GM19240 (cell line): ENCODE data around the gene LRRC52.

Experiments used
- DNase-seq: peaks from one replicate; pipeline ENCODE4 v3.0.0; 2011; ENCODE audit warnings: low spot score; ENCODE audit not compliant: insufficient read length

The LRRC52 gene

DNA sequence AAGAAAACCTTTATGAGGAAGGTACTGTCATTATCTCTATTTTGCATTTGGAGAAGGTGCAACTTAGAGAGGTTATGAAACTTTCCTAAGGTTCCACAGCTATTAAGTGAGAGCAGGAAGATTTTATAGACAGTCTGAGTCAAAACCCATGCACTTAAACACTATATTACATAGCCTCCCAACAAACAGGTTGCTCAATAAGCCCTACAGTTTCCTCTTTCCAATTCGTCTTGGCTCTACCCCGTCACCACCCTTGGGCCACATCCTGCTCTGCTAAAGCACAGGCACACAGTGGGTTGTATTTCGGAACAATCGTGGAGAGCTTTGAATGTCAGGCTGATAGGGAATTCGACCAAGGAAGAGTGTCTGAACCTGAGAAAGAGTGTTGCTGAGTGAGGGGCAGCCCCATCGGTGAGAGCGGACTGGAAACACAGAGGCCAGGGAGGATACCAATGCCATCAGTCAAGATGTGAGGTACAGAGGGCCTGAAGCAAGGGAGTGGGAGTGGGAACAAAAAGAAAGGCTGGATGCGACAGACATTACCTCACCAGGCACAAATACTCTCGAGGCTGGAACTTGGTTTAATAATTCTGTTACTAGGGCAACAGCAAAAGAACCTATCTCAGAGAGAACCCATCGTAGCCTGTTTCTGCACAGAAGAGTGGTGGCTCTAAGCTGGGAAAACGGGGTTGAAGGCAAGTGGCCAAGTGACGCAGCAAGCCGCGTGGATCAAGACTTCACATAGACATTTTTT lies 6.3 kb upstream of the LRRC52 start:
- DNase-seq = no peak

DNA sequence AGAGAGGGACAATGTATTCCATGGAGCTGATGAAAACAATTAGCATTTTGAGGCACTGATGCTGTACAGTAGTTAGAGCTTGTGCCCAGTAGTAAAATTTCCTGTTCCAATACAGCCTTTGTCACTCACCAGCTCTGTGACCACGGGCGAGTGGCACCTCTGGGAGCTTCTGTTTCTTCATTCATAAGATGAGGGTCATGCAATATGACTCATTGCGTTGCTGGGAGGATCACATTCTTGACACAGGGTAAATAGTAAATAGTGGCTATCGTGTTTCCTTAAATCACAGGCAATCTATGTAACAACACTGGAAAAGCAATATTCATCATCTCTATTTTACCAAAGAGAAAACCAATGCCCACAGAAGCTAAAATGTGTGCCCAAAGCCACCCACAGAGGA lies 4.5 kb upstream of the LRRC52 start:
- DNase-seq = no peak

DNA sequence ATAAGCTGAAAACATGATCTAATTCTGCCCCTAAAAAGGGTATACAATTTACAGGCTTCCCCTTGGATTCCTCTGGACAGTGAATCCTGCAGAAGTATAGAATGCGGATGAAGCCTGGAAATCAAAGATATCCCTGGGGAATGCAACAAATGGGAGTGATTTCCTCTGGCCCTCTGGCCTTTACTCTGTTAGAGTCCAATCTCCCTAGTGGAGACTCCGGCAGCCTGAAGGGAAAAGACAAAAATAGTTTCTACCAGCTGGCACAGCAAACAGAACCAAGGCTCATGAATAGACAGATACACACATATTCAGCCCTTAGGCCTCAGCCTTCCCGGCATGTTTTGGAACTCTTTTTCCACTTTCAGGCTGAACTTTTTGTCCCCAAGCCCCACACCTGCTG lies 3.9 kb upstream of the LRRC52 start:
- no peak for DNase-seq

DNA sequence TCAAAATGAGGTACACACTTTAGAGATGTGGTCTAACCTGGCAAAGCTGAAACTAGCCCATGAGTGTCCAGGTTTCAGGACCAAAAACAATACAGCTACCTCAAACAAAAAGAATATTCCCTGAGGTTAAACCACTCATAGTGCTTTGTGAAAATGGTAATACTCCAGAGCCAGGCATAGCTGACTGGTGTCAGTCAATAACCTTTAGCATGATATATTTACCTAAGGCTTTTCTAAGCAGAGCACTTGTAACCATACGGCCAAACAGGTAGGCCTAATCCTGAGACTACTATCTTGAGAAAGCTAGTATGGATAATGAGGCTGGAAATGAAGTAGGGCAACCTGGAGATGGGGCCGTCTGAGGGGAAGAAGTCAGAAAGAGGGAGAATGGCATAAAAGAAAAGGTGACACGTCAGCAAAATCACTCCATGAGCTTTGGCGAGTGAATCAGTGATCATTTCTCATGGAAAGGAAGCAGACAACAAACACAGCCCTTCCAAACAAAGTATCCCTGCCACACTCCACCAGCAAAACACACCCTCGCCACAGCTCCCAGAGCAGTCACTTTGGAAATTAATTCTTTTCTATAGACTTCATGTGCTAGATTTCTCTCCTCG lies 1.7 kb upstream of the LRRC52 start:
- no peak for DNase-seq

DNA sequence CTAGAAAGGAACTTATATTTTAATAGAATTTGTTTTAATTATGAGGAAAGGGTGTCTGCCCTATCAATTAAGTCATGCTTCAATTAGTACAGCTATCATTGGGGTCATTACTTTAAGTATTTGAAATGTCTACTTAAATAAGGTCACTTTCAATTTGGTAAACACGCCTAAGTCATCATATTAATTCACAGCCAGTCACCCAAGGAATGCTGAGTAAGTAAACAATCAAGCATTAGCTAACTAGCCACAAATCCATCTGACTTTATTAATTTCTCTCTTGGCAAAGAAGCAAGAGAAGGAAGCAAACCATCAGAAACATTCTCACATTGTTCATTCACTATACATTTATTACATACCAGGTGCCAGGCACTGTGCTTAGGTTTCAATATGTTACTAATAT lies 1.2 kb upstream of the LRRC52 start:
- no peak for DNase-seq

DNA sequence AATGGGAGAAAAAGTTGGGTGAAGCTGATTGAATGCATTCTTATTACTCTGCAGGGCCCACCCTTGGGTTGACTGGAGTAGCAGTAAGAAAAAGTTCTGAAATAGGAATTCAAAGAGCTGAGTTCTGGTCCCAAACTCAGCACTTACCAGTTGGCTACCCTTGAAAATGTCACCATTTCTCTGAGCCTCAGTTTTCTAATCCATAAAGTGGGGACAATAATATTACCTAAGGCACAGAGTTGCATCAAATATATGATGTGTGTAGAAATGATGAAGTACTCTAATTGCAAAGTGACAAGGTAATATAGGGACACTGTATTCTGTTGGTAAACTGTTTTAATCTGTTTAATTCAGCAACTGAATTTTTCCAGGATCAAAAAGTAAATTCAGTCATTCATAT lies 1.2 kb downstream of the LRRC52 start:
- no peak for DNase-seq

DNA sequence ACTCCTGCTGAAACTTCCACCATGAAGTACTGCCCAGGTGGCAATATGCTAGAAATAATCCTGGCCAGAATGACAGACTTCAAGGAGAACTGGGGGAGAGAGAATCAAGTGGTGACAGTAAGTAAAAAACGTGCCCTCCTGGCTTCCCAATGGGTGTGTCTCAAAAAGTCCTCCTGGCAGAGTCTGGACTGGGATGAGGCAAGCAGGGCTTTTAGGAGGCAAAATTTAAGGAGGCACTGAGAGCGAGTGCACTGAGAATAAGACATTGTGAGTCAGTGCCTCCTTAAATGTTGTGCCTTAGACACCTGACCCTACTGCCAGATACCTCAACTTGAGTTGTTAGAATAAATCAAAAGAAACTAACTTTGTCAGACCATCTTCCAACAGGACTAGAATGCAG lies 2.2 kb downstream of the LRRC52 start:
- no peak for DNase-seq

DNA sequence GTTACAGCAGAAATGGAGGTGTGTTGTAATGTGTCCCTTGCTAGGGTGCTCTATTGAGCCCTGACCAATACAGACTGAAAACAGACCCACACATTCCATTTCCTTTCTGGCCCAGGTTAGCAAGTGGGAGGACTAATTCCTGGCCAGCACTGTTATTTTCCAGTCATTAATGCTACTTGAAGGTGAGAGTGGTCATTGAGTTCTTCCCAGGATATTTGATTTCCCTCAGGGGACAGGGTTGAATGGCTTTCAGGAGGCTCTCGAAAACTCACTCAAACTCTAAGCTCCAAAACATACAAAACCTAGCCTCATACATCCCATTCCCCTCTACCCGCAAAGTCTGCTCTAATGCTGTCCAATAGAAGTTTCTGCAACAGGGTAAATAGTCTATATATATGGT lies 6.2 kb downstream of the LRRC52 start:
- DNase-seq = no peak

GRCh38 chr1:165551469-165551868 lies 7.7 kb downstream of the LRRC52 start:
- DNase-seq = no peak

DNA sequence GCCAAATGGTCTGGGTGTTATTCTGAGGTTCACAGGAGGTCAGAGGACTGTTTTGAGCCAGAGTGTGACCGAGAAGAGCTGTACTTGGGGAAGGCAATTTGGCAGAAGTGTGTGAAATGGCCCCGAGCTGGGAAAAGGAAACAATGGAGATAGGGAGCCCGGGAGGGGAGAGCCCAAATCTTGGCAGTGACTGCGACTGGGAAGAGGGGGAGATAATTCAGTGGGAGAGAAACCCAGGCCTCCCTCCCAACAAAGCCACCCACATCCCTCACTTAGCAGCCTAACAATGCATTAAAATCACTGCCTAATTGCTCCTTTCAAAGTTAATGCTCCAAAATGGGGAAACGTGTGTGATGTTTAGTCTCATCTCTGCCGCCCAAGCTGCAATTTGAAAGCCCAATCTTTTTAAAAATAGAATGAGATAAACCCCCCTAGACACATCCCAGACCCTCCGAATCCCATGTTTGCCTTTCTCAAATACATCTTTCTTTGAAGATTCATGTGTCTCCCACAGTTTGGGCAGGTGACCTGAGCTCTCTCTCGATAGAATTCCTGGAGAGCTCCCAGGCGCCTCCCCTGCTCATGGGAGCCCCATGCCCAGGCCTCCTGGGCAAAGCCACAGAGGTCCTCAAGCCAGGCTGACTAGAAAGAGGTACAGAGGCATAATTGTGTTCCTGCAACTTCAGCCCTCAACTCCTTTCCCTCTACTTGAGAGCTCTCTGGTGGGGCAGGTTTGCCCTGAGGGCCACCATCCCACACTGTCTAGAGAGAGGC lies 17.3 kb downstream of the LRRC52 start:
- no peak for DNase-seq

GRCh38 chr1:165562571-165562970 lies 18.8 kb downstream of the LRRC52 start:
- DNase-seq = no peak

DNA sequence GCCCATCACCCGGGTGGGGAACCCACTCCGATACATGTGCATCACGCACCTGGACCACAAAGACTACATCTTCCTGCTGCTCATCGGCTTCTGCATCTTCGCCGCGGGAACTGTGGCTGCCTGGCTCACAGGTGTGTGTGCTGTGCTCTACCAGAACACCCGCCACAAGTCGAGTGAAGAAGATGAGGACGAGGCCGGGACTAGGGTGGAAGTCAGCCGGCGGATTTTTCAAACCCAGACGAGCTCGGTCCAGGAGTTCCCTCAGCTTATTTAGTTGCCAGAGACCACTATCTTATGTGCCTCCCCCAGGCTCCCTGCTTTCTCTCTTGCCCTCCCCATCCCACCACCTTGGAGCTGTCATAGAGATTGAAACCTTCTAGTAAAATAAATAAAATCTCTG lies 19.8 kb downstream of the LRRC52 start:
- no peak for DNase-seq

GRCh38 chr1:165564561-165564960 lies 20.8 kb downstream of the LRRC52 start:
- DNase-seq = no peak

DNA sequence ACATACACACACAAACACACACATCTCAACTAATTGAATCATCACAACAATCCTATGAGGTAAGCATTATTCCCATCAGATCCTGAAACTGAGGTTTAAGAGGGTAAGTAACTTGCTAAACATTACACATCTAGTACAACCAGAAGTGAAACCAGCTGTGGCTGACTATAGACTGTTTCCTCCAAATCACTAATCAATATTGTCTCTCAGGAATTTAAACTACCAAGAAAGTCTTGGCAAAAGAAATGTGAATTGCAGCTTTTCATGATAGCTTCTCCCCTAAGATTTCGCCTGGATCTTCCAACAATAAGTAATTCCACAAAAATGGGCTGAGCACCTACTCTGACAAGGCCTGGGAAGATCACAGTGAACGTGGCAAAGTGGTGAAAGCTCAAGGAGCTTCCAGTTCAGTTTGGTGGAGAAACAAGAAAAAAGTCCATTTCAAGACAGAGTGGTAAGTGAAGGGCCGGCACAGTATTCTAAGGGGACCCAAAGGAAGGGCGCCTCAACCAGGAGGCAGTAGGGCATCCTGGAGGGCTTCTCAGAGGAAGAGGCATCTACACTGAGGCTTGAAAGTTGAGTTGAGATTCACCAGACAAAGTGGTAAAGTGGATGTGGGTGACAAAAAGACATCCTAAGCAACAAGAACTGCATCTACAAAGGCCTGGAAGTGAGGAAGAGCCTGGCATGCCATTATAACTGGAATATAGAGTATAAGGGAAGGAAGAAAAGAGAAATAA lies 22.1 kb downstream of the LRRC52 start:
- no peak for DNase-seq

DNA sequence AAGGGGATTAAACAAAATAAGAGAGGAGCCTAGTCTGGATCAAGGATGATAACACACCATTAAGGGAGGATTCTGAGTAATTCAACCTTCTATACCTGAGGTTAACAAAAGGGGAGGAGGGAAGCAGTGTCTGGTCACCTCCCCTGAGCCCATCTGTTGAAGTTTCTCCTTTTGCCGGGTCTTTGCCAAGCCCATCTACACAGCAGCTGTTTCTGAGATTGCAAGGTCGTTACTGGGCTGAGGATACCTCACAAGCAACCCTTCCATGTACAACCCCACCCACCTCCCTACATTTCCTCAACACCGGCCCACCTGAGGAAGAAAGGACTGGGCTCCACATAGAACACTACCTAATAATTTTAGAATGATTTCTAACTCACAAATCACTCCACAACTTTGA lies 26.3 kb downstream of the LRRC52 start:
- DNase-seq = no peak

DNA sequence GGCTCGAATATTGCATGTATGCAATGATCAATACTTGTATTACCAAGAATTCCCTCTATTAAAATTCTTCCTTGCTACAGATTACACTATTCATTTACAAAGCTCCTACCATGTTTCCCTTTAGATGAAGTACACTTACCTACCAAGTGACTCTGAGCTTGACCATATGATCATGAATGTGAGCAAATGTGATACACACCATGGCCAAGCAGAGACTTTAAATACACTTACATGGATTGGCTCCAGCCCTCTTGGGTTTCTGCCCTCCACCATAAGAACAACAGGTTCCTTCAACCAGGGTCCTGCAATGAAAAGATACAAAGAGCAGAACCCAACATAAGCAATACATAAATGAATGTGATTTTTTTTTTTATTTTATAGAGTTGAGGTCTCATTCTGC lies 30.0 kb downstream of the LRRC52 start:
- DNase-seq = no peak

GRCh38 chr1:165574295-165574694 lies 30.5 kb downstream of the LRRC52 start:
- no peak for DNase-seq

DNA sequence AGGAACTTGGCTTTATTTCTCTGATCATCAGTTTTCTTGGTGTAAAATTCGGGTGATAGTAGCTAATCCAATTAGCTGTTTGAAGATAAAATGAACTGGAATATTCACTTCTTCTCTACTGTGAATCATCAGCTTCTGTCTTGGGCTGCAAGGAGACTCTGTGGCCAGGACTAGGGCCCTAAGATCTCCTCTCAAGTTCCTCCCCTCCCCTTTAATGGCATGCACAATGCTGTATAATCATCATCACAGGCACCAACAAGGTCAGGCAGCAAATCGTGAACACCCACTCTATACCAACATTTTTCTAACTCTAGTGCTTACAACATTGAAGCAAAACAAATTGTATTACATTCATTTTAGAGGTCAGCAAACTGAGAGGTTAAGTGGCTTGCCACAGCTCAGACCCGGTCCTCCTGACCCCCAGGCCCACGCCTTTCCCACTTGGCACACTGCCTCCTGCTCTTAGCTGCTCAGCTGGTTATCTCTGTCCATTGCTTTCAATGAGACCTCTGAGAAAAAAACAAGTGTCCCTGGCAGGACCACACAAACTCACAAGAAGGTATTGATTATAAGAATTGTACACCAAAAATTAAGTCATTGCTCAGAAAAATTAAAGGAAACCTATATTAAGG lies 31.8 kb downstream of the LRRC52 start:
- DNase-seq = no peak

DNA sequence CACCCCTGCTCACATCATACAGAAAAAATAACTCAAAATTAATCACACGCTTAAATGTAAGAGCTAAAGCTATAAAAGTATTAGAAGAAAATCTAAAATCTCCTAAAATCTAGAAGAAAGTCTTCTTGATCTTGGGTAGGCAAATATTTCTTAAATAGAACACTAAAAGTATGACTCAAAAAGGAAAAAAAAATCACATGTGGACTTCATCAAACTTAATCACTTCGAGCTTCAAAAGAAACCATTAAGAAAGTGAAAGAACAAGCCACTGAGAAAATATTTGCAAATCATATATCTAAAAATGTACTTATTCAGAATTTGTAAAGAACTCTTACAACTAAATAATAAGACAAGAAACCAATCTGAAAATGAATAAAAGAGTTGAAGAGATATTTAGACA lies 32.7 kb downstream of the LRRC52 start:
- DNase-seq = no peak

- no peak for DNase-seq
Observed at GRCh38 chr1:165577707-165578106, 33.9 kb downstream of the LRRC52 start.
